ENCODE data around the gene MIA. TPM values are rescaled to one million over a fixed set of nuclear protein-coding genes. Genes with fewer than 3 reads are reported as not detected.

The MIA gene
- total and polyA plus RNA-seq, 9 of the 15 experiments (the other 6 are each of a cell fraction or from before 2014, with no cell fraction given), result 0.21 TPM; not detected in 8

- TF ChIP-seq SFPQ (IDR thresholded peaks at IDR 0.05; ENCODE audit: low read depth, low read length), result no peak
- no peak for TF ChIP-seq MAX (CRISPR knock-in tag; IDR thresholded peaks at IDR 0.05)
- TF ChIP-seq ETV6 (IDR thresholded peaks at IDR 0.05; ENCODE audit: borderline replicate concordance in 1 of 2, low read depth in 2 of 2, low read length in 1 of 2), result no peak
- TF ChIP-seq ETV6 (CRISPR knock-in tag; IDR thresholded peaks at IDR 0.05; ENCODE audit: borderline replicate concordance), result no peak
- TF ChIP-seq EGR1 (conservative IDR thresholded peaks at IDR 0.05), result peak; percentile 84
- TF ChIP-seq MED1 (CRISPR knock-in tag; IDR thresholded peaks at IDR 0.05; ENCODE audit: borderline replicate concordance), result no peak
- no peak for TF ChIP-seq IRF1 (CRISPR knock-in tag; IDR thresholded peaks at IDR 0.05; ENCODE audit: borderline replicate concordance)
- 0 out of 2 replicates have a peak, but pooled peaks have one; percentile 43 for TF ChIP-seq ZNF766 (CRISPR knock-in tag; conservative IDR thresholded peaks at IDR 0.05)
- peak; percentile 25 for TF ChIP-seq RBM25 (IDR thresholded peaks at IDR 0.05; ENCODE audit: low read depth, low read length, severe bottlenecking)
- no peak for TF ChIP-seq MAFK (IDR thresholded peaks at IDR 0.05; ENCODE audit: low read length)
- no peak for TF ChIP-seq ZBTB12 (CRISPR knock-in tag; IDR thresholded peaks at IDR 0.05)
- TF ChIP-seq BCLAF1 (IDR thresholded peaks at IDR 0.05; ENCODE audit: borderline replicate concordance in 1 of 2, control insufficient read depth in 1 of 2, low read depth in 2 of 2, low read length in 1 of 2), result 0 out of 4 replicates have a peak, but pooled peaks of 1 of the 2 experiments have one; percentile 42
- no peak for TF ChIP-seq PBX2 (CRISPR knock-in tag; IDR thresholded peaks at IDR 0.05; ENCODE audit: low read depth)
- no peak for TF ChIP-seq PBX2 (tag; conservative IDR thresholded peaks at IDR 0.05; ENCODE audit: low read depth)
- no peak for TF ChIP-seq BMI1 (IDR thresholded peaks at IDR 0.05; ENCODE audit: low read length)
- no peak for TF ChIP-seq HNRNPL (IDR thresholded peaks at IDR 0.05; ENCODE audit: low read depth, low read length)
These were observed 23.0 kb upstream of the MIA start (continued) for GRCh38 chr19:40752257-40752781.

Data from K562 (cell line).